Measurements from ENCODE around the gene GPBAR1. TPM values are rescaled to one million over a fixed set of nuclear protein-coding genes. Genes with fewer than 3 reads are reported as not detected.
A peak's percentile ranks its signal among the peaks of the same experiment; 100 is the strongest.
"Not testable (repeated sequence)": the region's sequence is repeated elsewhere in the genome, so short reads cannot be mapped to it uniquely, and the experiment has no call there.

GPBAR1 gene
- total RNA-seq, 1 donor: 0.54 TPM

- DNase-seq (ENCODE audit: low read depth in 2 of 3, low spot score in 2 of 3): no peak
Measured at GRCh38 chr2:218266316-218266979, 5.6 kb downstream of the GPBAR1 start.

GRCh38 chr2:218267259-218267658, 6.4 kb downstream of the GPBAR1 start:
- DNase-seq (ENCODE audit: low read depth in 2 of 3, low spot score in 2 of 3): no peak

- DNase-seq (ENCODE audit: low read depth in 2 of 3, low spot score in 2 of 3): peak; percentile 99 to 100 (median 100)
Measured at GRCh38 chr2:218269900-218270720, 9.3 kb downstream of the GPBAR1 start, which contains the start of the genes AAMP and PNKD. AAMP (minus strand) TSS chr2:218270137; CDS start chr2:218270086, 51 bp downstream. PNKD (plus strand) TSS chr2:218270519; CDS start chr2:218270536, 17 bp downstream.

GRCh38 chr2:218270721-218271486, 10.1 kb downstream of the GPBAR1 start:
- DNase-seq (ENCODE audit: low read depth in 2 of 3, low spot score in 2 of 3): no peak

- no peak for DNase-seq (ENCODE audit: low read depth in 2 of 3, low spot score in 2 of 3)
Measured at GRCh38 chr2:218271487-218271797, 10.6 kb downstream of the GPBAR1 start.

GRCh38 chr2:218271865-218272530, 11.2 kb downstream of the GPBAR1 start:
- no peak for DNase-seq (ENCODE audit: low read depth in 2 of 3, low spot score in 2 of 3)

GRCh38 chr2:218272531-218273212, 11.9 kb downstream of the GPBAR1 start:
- DNase-seq (ENCODE audit: low read depth in 2 of 3, low spot score in 2 of 3): peak; percentile 61 to 87 (median 82)

GRCh38 chr2:218273214-218273907, 12.5 kb downstream of the GPBAR1 start:
- not testable (repeated sequence) for DNase-seq (ENCODE audit: low read depth in 2 of 3, low spot score in 2 of 3)

- DNase-seq (ENCODE audit: low read depth in 2 of 3, low spot score in 2 of 3): no peak
Measured at GRCh38 chr2:218273908-218274249, 13.1 kb downstream of the GPBAR1 start.

- DNase-seq (ENCODE audit: low read depth in 2 of 3, low spot score in 2 of 3): no peak
Measured at GRCh38 chr2:218274586-218274985, 13.8 kb downstream of the GPBAR1 start.

- DNase-seq (ENCODE audit: low read depth in 2 of 3, low spot score in 2 of 3): no peak
Measured at GRCh38 chr2:218275371-218276072, 14.7 kb downstream of the GPBAR1 start.

GRCh38 chr2:218276986-218277755, 16.4 kb downstream of the GPBAR1 start:
- DNase-seq (ENCODE audit: low read depth in 2 of 3, low spot score in 2 of 3): no peak

- no peak for DNase-seq (ENCODE audit: low read depth in 2 of 3, low spot score in 2 of 3)
Measured at GRCh38 chr2:218277921-218278320, 17.1 kb downstream of the GPBAR1 start.

- DNase-seq (ENCODE audit: low read depth in 2 of 3, low spot score in 2 of 3): no peak
Measured at GRCh38 chr2:218278531-218279360, 17.9 kb downstream of the GPBAR1 start.

GRCh38 chr2:218280260-218280870, 19.6 kb downstream of the GPBAR1 start:
- no peak for DNase-seq (ENCODE audit: low read depth in 2 of 3, low spot score in 2 of 3)

GRCh38 chr2:218281449-218281848, 20.6 kb downstream of the GPBAR1 start:
- DNase-seq (ENCODE audit: low read depth in 2 of 3, low spot score in 2 of 3): no peak

Data from hematopoietic multipotent progenitor cell (in vitro differentiated cells).